Amniotic stem cell (primary cell): ENCODE measurements around the gene YKT6.
"Not testable (repeated sequence)": the region's sequence is repeated elsewhere in the genome, so short reads cannot be mapped to it uniquely, and the experiment has no call there.

Experiments used
- DNase-seq: peaks from one replicate; lab custom pipeline; 2025; lab: John Stamatoyannopoulos, UW

YKT6 gene

DNA sequence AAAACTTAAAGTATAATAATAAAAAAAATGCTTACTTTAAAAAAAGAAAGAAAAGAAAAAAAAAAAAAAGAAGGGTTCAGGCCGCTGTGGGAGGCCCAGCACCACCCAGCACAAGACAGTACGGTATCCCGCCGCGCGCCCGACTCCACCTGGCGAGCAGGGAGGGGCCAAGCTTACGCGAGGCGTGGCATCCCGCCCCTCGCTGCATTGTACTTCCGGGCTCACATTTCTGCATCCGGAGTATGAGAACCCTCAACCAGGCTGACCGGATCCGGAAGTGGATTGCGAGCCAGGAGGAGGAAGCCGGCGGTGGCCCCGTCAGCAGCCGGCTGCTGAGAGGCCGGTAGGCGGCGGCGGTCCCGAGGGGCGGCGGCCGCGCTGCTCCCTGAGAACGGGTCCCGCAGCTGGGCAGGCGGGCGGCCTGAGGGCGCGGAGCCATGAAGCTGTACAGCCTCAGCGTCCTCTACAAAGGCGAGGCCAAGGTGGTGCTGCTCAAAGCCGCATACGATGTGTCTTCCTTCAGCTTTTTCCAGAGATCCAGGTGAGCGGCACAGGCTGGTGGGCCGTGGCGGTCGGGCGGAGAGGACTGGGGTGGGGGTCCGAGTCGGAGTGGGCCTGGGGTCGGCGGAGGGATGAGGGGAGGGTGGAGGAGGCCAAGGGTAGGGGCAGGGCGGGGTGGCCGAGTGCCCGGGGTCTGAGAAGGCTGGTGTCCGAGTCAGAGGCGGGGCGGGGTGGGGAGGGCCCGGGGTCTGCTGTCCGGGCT is at the start of gene YKT6:
YKT6 (plus strand) TSS at position 280 of the 763 bp plus-strand sequence; CDS start at position 438, 158 bp downstream.
- peak; percentile 95 for DNase-seq

- DNase-seq: no peak
These were observed 48.8 kb upstream of the YKT6 start for GRCh38 chr7:44151956-44152355.

GRCh38 chr7:44152971-44153947 is 47.5 kb upstream of the YKT6 start:
- no peak for DNase-seq

DNA sequence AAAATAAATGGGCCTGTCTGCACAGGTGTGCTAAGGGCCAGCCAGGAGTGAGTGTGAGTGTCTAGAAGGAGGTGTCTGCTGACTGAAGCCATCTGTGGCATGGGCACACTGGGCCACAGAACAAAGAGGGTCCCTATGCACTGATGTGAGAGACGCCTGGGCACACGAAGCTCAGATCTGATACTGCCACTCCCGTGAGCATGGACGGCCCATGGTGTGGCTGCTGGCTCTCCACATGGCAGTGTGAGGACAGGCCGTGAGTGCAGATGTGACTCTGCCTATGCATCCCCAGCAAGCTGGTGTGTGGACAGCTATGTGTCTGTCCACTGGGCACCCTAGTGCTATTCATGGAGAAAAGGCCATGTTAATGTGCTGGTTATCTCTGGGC is 46.8 kb upstream of the YKT6 start:
- no peak for DNase-seq

- no peak for DNase-seq
These were observed 46.1 kb upstream of the YKT6 start for GRCh38 chr7:44154703-44155102.

- DNase-seq: no peak
These were observed 45.3 kb upstream of the YKT6 start for GRCh38 chr7:44155191-44156185.

- DNase-seq: no peak
These were observed 44.2 kb upstream of the YKT6 start for GRCh38 chr7:44156453-44157010.

- DNase-seq: no peak
These were observed 43.4 kb upstream of the YKT6 start for GRCh38 chr7:44157116-44158080.

DNA sequence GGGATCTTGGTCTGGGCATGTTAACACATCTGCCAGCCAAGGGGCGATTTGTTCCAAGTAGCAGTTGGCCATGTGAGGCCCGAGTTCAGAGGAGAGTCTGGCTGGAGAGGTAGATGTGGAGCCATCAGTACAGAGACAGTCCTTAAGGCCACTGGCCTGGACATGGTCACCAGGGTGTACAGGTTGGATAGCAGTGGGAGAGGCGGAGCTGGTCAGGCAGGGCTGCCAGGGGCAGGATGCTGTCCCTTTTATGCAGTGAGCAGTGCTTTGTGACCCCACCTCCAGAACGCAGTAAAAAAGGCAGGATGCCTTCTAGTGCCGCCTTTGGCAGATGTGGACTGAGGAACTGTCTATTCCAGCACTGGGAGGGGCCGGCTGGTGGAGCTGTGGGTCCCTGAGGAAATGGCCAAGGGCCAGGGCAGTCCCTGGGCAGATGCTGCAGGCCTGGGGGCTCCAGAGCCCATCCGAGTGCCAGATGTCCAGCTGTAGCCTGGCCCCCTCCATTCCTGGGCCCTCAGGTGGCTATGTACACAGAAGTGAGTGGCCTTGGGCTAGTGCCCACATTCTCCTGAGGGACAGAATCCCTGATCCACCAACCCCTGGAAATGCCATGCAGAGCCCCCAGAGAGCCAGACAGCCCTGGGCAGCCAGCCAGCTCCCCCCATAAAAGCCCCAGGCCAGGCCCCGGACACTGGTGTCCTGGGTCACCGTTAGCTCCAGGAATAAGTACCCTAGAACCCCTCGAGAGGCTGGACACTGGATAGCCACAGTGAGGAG is 42.5 kb upstream of the YKT6 start:
- DNase-seq: no peak

DNA sequence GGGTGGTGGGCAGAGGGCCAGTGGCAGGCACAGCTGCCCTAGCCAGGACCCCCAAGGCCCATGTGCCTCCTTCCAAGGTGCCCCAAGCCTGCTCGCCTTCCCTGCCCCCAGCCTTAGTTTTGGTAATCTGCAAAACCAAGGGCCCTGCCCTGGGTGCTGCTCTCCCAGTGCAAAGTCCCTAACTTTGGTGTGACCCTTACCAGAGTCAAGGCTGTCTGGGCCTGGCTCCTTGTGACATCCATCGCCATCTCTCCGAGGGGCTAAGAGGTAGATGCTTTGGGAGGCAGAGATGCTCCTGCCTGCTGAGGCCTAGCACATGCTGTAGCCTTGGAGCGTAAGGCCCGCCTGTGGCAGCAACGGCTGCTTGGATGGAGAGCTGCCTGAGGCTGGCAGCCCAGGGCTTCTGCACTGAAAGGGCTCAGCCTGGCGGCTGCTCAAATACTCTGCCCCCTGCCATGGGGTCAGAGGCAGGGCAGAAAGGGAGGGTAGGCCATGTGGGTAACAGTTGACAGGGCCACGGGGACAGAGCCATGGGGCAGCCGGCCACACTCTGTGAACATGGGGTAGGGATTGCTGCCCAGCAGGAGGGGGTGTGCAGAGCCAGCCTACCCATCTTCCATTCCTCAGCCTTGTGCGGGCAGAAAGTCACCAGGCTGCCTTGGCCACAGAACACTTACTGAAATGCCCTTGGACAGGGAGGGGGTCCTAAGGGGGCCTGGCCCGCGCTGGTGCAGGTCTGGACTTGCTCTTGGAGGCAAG is 41.7 kb upstream of the YKT6 start:
- no peak for DNase-seq

- no peak for DNase-seq
These were observed 40.8 kb upstream of the YKT6 start for GRCh38 chr7:44159824-44160630.

DNA sequence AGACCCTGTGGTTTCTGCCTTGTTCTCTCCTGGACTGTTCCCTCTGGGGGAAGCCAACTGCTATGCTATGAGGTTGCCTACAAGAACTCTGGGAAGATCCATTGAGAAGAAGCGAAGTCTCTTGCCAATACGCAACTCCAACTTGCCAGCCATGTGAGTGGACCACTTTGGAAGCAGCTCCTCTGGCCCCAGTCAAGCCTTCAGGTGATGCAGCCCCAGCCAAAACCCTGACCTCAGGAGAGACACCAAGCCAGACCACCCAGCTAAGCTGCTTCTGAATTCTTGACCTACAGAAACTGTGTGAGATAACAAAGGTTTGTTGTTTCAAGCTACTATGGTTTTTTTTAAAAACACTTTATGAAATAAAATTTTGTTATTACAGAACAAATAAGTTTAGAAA is 39.4 kb upstream of the YKT6 start:
- no peak for DNase-seq

DNA sequence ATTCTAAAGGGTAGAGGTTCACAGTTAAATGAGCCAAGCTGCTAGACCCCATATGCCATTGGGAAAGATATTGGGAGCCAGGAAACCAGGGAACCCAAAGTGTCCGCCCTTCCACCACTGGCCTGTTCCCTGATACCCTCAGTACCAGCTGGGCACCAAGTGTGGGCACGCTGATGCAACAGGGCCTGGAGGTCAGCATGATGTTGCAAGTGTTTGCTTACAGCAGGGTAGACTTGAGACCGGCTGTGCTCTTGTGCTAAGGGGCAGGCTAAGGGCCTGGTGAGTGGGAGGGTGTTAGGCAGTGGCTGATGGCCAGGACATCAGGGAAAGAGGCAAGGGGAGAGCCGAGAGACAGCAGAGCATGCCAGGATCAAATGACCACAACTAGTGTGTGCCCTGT is 38.6 kb upstream of the YKT6 start:
- DNase-seq: no peak

GRCh38 chr7:44162785-44163395 is 37.9 kb upstream of the YKT6 start:
- no peak for DNase-seq

DNA sequence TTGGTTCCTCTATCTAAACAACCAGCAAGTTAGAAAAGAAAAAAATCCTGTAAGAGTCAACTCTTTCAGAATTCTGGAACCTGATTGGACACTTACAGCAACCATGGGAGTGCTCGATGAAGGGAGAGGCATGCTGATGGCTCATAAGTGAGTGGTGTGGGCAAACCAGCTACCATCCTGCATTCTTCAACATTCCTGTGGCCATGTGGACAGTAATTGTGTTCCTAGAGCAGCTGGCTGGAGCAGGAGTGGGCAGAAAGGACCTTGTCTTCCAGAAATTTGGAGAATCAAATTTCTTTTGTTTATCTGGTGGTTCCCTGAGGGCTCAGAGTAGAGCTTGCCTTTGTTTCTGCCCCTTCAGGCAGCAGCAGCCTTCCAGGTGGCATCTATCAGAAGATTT is 37.2 kb upstream of the YKT6 start:
- peak; percentile 74 for DNase-seq

- no peak for DNase-seq
These were observed 32.9 kb upstream of the YKT6 start for GRCh38 chr7:44167920-44168319.

- DNase-seq: not testable (repeated sequence)
These were observed 28.9 kb upstream of the YKT6 start for GRCh38 chr7:44171901-44172300.
